GM18505 (cell line): ENCODE data around the gene ARHGEF28.

Source experiments
- ATAC-seq: cut with Tn5 transposase; IDR thresholded peaks from one replicate; pipeline ENCODE4 v1.9.1; 2021; ENCODE audit not compliant: unreplicated experiment
- POLR2A ChIP-seq: IDR thresholded peaks from 4 replicates; pipeline ENCODE4 v1.6.1; 2011; ENCODE audit warnings: borderline replicate concordance; ENCODE audit not compliant: insufficient read depth, insufficient read length; ENCODE audit errors: extremely low read depth

Gene ARHGEF28

GRCh38 chr5:73674669-73675004, 48.6 kb downstream of the ARHGEF28 start:
- no peak for TF ChIP-seq POLR2A

GRCh38 chr5:73678322-73678740, 52.3 kb downstream of the ARHGEF28 start:
- ATAC-seq: no peak
- TF ChIP-seq POLR2A: no peak

More at GRCh38 chr5:73674669-73675004, 48.6 kb downstream of the ARHGEF28 start:
- ATAC-seq: no peak

GRCh38 chr5:73678807-73679206, 52.8 kb downstream of the ARHGEF28 start:
- ATAC-seq: no peak

GRCh38 chr5:73682176-73682575, 56.2 kb downstream of the ARHGEF28 start:
- TF ChIP-seq POLR2A: no peak
- ATAC-seq: no peak

More at GRCh38 chr5:73678807-73679206, 52.8 kb downstream of the ARHGEF28 start:
- no peak for TF ChIP-seq POLR2A

- ATAC-seq: no peak
- TF ChIP-seq POLR2A: no peak
Observed at GRCh38 chr5:73684691-73685090, 58.7 kb downstream of the ARHGEF28 start.

GRCh38 chr5:73686912-73687311, 60.9 kb downstream of the ARHGEF28 start:
- TF ChIP-seq POLR2A: no peak
- no peak for ATAC-seq

GRCh38 chr5:73687357-73687756, 61.4 kb downstream of the ARHGEF28 start:
- no peak for TF ChIP-seq POLR2A
- ATAC-seq: no peak

- TF ChIP-seq POLR2A: no peak
Observed at GRCh38 chr5:73690015-73690414, 64.0 kb downstream of the ARHGEF28 start.

GRCh38 chr5:73691302-73692080, 65.5 kb downstream of the ARHGEF28 start:
- TF ChIP-seq POLR2A: no peak
- ATAC-seq: no peak

More at GRCh38 chr5:73690015-73690414, 64.0 kb downstream of the ARHGEF28 start:
- ATAC-seq: no peak

- TF ChIP-seq POLR2A: no peak
- ATAC-seq: no peak
Observed at GRCh38 chr5:73692166-73692640, 66.2 kb downstream of the ARHGEF28 start.

- no peak for TF ChIP-seq POLR2A
- no peak for ATAC-seq
Observed at GRCh38 chr5:73692981-73693380, 67.0 kb downstream of the ARHGEF28 start.

GRCh38 chr5:73693573-73694061, 67.6 kb downstream of the ARHGEF28 start:
- no peak for ATAC-seq
- TF ChIP-seq POLR2A: no peak

- ATAC-seq: peak; percentile 78
- no peak for TF ChIP-seq POLR2A
Observed at GRCh38 chr5:73694089-73694488, 68.1 kb downstream of the ARHGEF28 start.

- no peak for ATAC-seq
- no peak for TF ChIP-seq POLR2A
Observed at GRCh38 chr5:73698011-73698410, 72.0 kb downstream of the ARHGEF28 start.
